ENCODE data around the gene WFS1.

WFS1 gene

GRCh38 chr4:6298852-6299251 is 29.2 kb downstream of the WFS1 start:
- FAIRE-seq (no peak), DNase-seq (ENCODE audit: low spot score) (no peak)

GRCh38 chr4:6299875-6300274 is 30.2 kb downstream of the WFS1 start:
- DNase-seq (ENCODE audit: low spot score) (no peak), FAIRE-seq (no peak)

GRCh38 chr4:6300359-6300758 is 30.7 kb downstream of the WFS1 start:
- no peak for FAIRE-seq
- no peak for DNase-seq (ENCODE audit: low spot score)

- no peak for FAIRE-seq
- no peak for DNase-seq (ENCODE audit: low spot score)
Observed at GRCh38 chr4:6301051-6301731, 31.5 kb downstream of the WFS1 start.

- FAIRE-seq (no peak), DNase-seq (ENCODE audit: low spot score) (no peak)
Observed at GRCh38 chr4:6301732-6302442, 32.2 kb downstream of the WFS1 start.

- no peak for FAIRE-seq
- DNase-seq (ENCODE audit: low spot score) = no peak
Observed at GRCh38 chr4:6302869-6303268, 33.2 kb downstream of the WFS1 start.

GRCh38 chr4:6303943-6304342 is 34.3 kb downstream of the WFS1 start:
- FAIRE-seq (no peak), DNase-seq (ENCODE audit: low spot score) (no peak)

- FAIRE-seq (no peak), DNase-seq (ENCODE audit: low spot score) (no peak)
Observed at GRCh38 chr4:6306299-6306698, 36.6 kb downstream of the WFS1 start.

GRCh38 chr4:6307230-6307629 is 37.6 kb downstream of the WFS1 start:
- no peak for FAIRE-seq
- no peak for DNase-seq (ENCODE audit: low spot score)

GRCh38 chr4:6307891-6308290 is 38.2 kb downstream of the WFS1 start:
- DNase-seq (ENCODE audit: low spot score) = no peak
- no peak for FAIRE-seq

- FAIRE-seq (no peak), DNase-seq (ENCODE audit: low spot score) (no peak)
Observed at GRCh38 chr4:6308899-6309643, 39.4 kb downstream of the WFS1 start.

- DNase-seq (ENCODE audit: low spot score) (no peak), FAIRE-seq (no peak)
Observed at GRCh38 chr4:6309777-6310176, 40.1 kb downstream of the WFS1 start.

GRCh38 chr4:6313216-6313615 is 43.6 kb downstream of the WFS1 start:
- no peak for DNase-seq (ENCODE audit: low spot score)
- FAIRE-seq = no peak

GRCh38 chr4:6316461-6317003 is 46.9 kb downstream of the WFS1 start:
- no peak for DNase-seq (ENCODE audit: low spot score)
- no peak for FAIRE-seq

GRCh38 chr4:6318206-6318605 is 48.6 kb downstream of the WFS1 start:
- DNase-seq (ENCODE audit: low spot score) (no peak), FAIRE-seq (no peak)

- no peak for FAIRE-seq
- DNase-seq (ENCODE audit: low spot score) = no peak
Observed at GRCh38 chr4:6319530-6320150, 50.0 kb downstream of the WFS1 start.

GRCh38 chr4:6320663-6321062 is 51.0 kb downstream of the WFS1 start:
- FAIRE-seq = no peak
- DNase-seq (ENCODE audit: low spot score) = no peak

- DNase-seq (ENCODE audit: low spot score) (no peak), FAIRE-seq (no peak)
Observed at GRCh38 chr4:6321361-6321760, 51.7 kb downstream of the WFS1 start.

- DNase-seq (ENCODE audit: low spot score) = no peak
- no peak for FAIRE-seq
Observed at GRCh38 chr4:6322067-6322760, 52.6 kb downstream of the WFS1 start.

- no peak for DNase-seq (ENCODE audit: low spot score)
Observed at GRCh38 chr4:6322761-6323566, 53.3 kb downstream of the WFS1 start.

More at GRCh38 chr4:6322761-6323566, 53.3 kb downstream of the WFS1 start:
- no peak for FAIRE-seq

Measured in urothelium cell line (cell line).